A549 (cell line): ENCODE measurements around the gene NNAT. TPM values are rescaled to one million over a fixed set of nuclear protein-coding genes. Genes with fewer than 3 reads are reported as not detected.

ENCODE experiments used
- ATAC-seq, 2 experiments: fragments of 200-7000 bp in 1 of 2; fragments of >200 bp in 1 of 2; cut with Nextera tagmentation in 1 of 2; cut with Tn5 transposase in 1 of 2; 3 replicates each; pipeline versions ENCODE4 v1.8.0 to v1.9.1; 2018 to 2020; ENCODE audit warnings: mild to moderate bottlenecking in 1 of 2, moderate library complexity in 1 of 2
- CTCF ChIA-PET: fragments of 300-600 bp; sonication (Branson Sonifier 250); formaldehyde crosslinking; extraction: SDS; loops from one replicate; lab custom pipeline; 2021; ENCODE audit warnings: antibody characterized with exemption, inconsistent platforms; lab: Yijun Ruan, JAX
- POLR2A ChIA-PET: fragments of 350-600 bp; formaldehyde crosslinking; extraction: SDS; loops from one replicate; lab custom pipeline; 2021; ENCODE audit warnings: antibody characterized with exemption, inconsistent platforms; lab: Yijun Ruan, JAX
- DNase-seq, 2 experiments: peaks; one replicate each; pipeline versions ENCODE4 v3.0.0 to v3.0.0-alpha.2; 2011 to 2016; ENCODE audit warnings: low read depth in 1 of 2, low spot score in 1 of 2
- FAIRE-seq: peaks from 2 replicates; lab custom pipeline; 2011; peaks lifted over from hg19 to GRCh38; lab: Jason Lieb, UNC
- H3K27ac ChIP-seq, 2 experiments: fragments of >200 bp; sonication (Bioruptor Twin); formaldehyde crosslinking; 3 replicates each; pipeline ENCODE4 v1.5.1; 2016 to 2017
- H3K4me1 ChIP-seq: fragments of >200 bp; sonication (Bioruptor Twin); formaldehyde crosslinking; 3 replicates; pipeline ENCODE4 v1.6.1; 2016
- H3K4me2 ChIP-seq: fragments of >200 bp; sonication (Bioruptor Twin); formaldehyde crosslinking; 3 replicates; pipeline ENCODE4 v1.6.1; 2016
- H3K4me3 ChIP-seq: fragments of >200 bp; sonication (Bioruptor Twin); formaldehyde crosslinking; 3 replicates; pipeline ENCODE4 v1.5.1; 2016
- H3K9me3 ChIP-seq: fragments of >200 bp; sonication (Bioruptor Twin); formaldehyde crosslinking; 3 replicates; pipeline ENCODE4 v1.6.1; 2016
- BHLHE40 ChIP-seq: IDR thresholded peaks from 2 replicates; pipeline ENCODE4 v1.6.1; 2012; ENCODE audit warnings: low read depth, low read length, inconsistent platforms
- CBX2 ChIP-seq: fragments of 200-600 bp; sonication (generic); IDR thresholded peaks from 2 replicates; pipeline ENCODE4 v1.6.1; 2016; ENCODE audit warnings: low read depth, mild to moderate bottlenecking, borderline replicate concordance
- EHF ChIP-seq: fragments of 250-450 bp; sonication (Bioruptor Pico); IDR thresholded peaks from 2 replicates; pipeline ENCODE4 v1.5.0; 2020; ENCODE audit warnings: mild to moderate bottlenecking
- EP300 ChIP-seq, 2 experiments: fragments of >200 bp; sonication (Bioruptor Twin); formaldehyde crosslinking; IDR thresholded peaks; 2 replicates in 1 of 2; 3 replicates in 1 of 2; pipeline ENCODE4 v1.6.1; 2016 to 2017
- FOSB ChIP-seq: fragments of 250-450 bp; sonication (Bioruptor Pico); IDR thresholded peaks from 2 replicates; pipeline ENCODE4 v1.5.0; 2020; ENCODE audit warnings: mild to moderate bottlenecking, moderate library complexity
- FOSL2 ChIP-seq, 2 experiments: fragments of 450-650 bp in 1 of 2; fragments of >200 bp in 1 of 2; sonication (Bioruptor Twin) in 1 of 2; formaldehyde crosslinking; IDR thresholded peaks; 2 replicates each; pipeline versions ENCODE4 v1.5.0 to v1.6.1; 2016 to 2020; ENCODE audit warnings: mild to moderate bottlenecking in 1 of 2, moderate library complexity in 1 of 2
- GATA3 ChIP-seq: IDR thresholded peaks from 2 replicates; pipeline ENCODE4 v1.6.1; 2012; ENCODE audit warnings: borderline replicate concordance
- HDAC2 ChIP-seq: fragments of 200-600 bp; sonication (generic); IDR thresholded peaks from 2 replicates; pipeline ENCODE4 v1.6.1; 2016
- HOXA7 ChIP-seq: fragments of 250-450 bp; sonication (Bioruptor Pico); IDR thresholded peaks from 2 replicates; pipeline ENCODE4 v1.5.0; 2020; ENCODE audit warnings: mild to moderate bottlenecking, moderate library complexity
- HOXB13 ChIP-seq: fragments of 250-450 bp; sonication (Bioruptor Pico); IDR thresholded peaks from 2 replicates; pipeline ENCODE4 v1.5.0; 2020; ENCODE audit warnings: low read depth, mild to moderate bottlenecking, moderate library complexity
- HOXB5 ChIP-seq: fragments of 250-450 bp; sonication (Bioruptor Pico); IDR thresholded peaks from 2 replicates; pipeline ENCODE4 v1.5.0; 2020; ENCODE audit warnings: mild to moderate bottlenecking, moderate library complexity
- JUN ChIP-seq, 2 experiments: fragments of >200 bp; sonication (Bioruptor Twin); formaldehyde crosslinking; IDR thresholded peaks; 2 replicates in 1 of 2; 3 replicates in 1 of 2; pipeline ENCODE4 v1.6.1; 2016 to 2017
- KDM1A ChIP-seq: fragments of 200-600 bp; sonication (generic); IDR thresholded peaks from 2 replicates; pipeline ENCODE4 v1.6.1; 2016; ENCODE audit warnings: low read depth, mild to moderate bottlenecking
- MYC ChIP-seq: IDR thresholded peaks from 2 replicates; pipeline ENCODE4 v1.6.1; 2012; ENCODE audit warnings: mild to moderate bottlenecking, inconsistent platforms, low read length, improper control_type of control experiment, borderline replicate concordance
- NPAS2 ChIP-seq: fragments of 250-450 bp; sonication (Bioruptor Pico); IDR thresholded peaks from 2 replicates; pipeline ENCODE4 v1.8.0; 2022; ENCODE audit warnings: mild to moderate bottlenecking, moderate library complexity, borderline replicate concordance
- NR3C1 ChIP-seq: fragments of >200 bp; sonication (Bioruptor Twin); formaldehyde crosslinking; IDR thresholded peaks from 3 replicates; pipeline ENCODE4 v1.6.1; 2017
- PHF8 ChIP-seq: fragments of 200-600 bp; sonication (generic); IDR thresholded peaks from 2 replicates; pipeline ENCODE4 v1.6.1; 2016; ENCODE audit warnings: low read depth, mild to moderate bottlenecking, antibody characterized with exemption, moderate library complexity, borderline replicate concordance
- RARB ChIP-seq: fragments of 250-450 bp; sonication (Bioruptor Pico); IDR thresholded peaks from 2 replicates; pipeline ENCODE4 v1.8.0; 2021; ENCODE audit warnings: mild to moderate bottlenecking, moderate library complexity
- RNF2 ChIP-seq: fragments of 200-600 bp; sonication (generic); IDR thresholded peaks from 2 replicates; pipeline ENCODE4 v1.6.1; 2016; ENCODE audit warnings: low read depth, mild to moderate bottlenecking, antibody characterized with exemption, moderate library complexity, borderline replicate concordance
- SREBF2 ChIP-seq: fragments of 450-650 bp; IDR thresholded peaks from 2 replicates; pipeline ENCODE4 v1.6.1; 2014; ENCODE audit warnings: mild to moderate bottlenecking, moderate library complexity
- TFCP2L1 ChIP-seq: fragments of 250-450 bp; sonication (Bioruptor Pico); IDR thresholded peaks from 2 replicates; pipeline ENCODE4 v1.5.0; 2021; ENCODE audit warnings: mild to moderate bottlenecking
- WGBS: methylation state at CpG from one replicate; pipeline ENCODE4 v1.1.6; 2017; ENCODE audit errors: missing lambda C conversion rate; 5-methylcytosine and 5-hydroxymethylcytosine counted together
- polyA plus RNA-seq, 4 experiments: library from polyadenylated mRNA; depleted of rRNA in 3 of 4; stranded (reverse); fragments of >200 nt; fragmentation: RNase III in 1 of 4; extraction: RNeasy Plus Mini Kit Qiagen cat#74134 plus additional on column Dnase treatment in 1 of 4; gene quantifications; 2 replicates in 3 of 4; 3 replicates in 1 of 4; pipeline ENCODE4 v1.2.3, GENCODE V29; 2011 to 2017
- TF ChIP-seq, protein P1 (sequence below): fragments of 200-600 bp; sonication (generic); IDR thresholded peaks from 2 replicates; pipeline ENCODE4 v1.6.1; 2016; ENCODE audit warnings: antibody characterized with exemption, mild to moderate bottlenecking, moderate library complexity
- TF ChIP-seq, protein P2 (sequence below): IDR thresholded peaks from 2 replicates; pipeline ENCODE4 v1.6.1; 2012; ENCODE audit warnings: low read depth, borderline replicate concordance

The NNAT gene
- polyA plus RNA-seq, 2 of the 4 experiments (the other 2 are of a cell fraction) = not detected

DNA sequence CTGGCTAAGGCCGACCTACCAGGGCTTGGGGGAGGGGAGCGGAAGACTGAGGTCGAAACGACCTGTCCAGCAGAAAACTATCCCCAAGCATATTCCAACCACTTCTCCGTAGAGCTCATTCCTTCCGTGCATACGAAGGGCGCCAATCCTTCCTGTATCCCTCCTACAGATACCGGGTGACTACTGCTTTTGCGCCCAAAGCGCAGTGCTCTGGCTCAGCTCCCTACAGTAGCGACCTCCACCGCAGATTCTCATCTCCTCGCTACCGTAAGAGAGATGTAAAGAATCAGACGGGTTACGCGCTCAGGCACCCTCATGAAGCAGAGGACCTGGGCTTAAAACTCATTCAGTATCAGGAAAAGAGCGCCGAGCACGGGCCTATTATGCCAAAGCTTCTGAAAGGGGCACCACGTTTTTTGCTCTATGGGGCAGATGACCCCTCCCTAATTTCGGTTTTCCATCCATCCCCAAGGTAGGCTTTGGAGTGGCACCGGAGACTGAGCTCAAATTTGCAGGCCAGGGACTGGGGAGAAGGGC lies 563 bp upstream of the NNAT start:
- no peak for ATAC-seq
- FAIRE-seq = no peak
- H3K4me1 ChIP-seq = peaks cover 15% of the 10 kb centered on the region
- H3K27ac ChIP-seq = no peak overlapping the region
- H3K9me3 ChIP-seq = no peaks in the 10 kb centered on the region
- DNase-seq = no peak
- CTCF ChIA-PET = interaction anchor here (1.4 to 2.1 kb wide), 4 partner anchors 14 to 325 kb away, joined by 3 to 11 read pairs (median 6); no protein-coding TSS in a partner anchor
- no peak for TF ChIP-seq HOXB5 (CRISPR knock-in tag)
- no peak for TF ChIP-seq JUN (IDR thresholded peaks at IDR 0.05)
- no peak for TF ChIP-seq FOSB (CRISPR knock-in tag)
- TF ChIP-seq, protein P1, sequence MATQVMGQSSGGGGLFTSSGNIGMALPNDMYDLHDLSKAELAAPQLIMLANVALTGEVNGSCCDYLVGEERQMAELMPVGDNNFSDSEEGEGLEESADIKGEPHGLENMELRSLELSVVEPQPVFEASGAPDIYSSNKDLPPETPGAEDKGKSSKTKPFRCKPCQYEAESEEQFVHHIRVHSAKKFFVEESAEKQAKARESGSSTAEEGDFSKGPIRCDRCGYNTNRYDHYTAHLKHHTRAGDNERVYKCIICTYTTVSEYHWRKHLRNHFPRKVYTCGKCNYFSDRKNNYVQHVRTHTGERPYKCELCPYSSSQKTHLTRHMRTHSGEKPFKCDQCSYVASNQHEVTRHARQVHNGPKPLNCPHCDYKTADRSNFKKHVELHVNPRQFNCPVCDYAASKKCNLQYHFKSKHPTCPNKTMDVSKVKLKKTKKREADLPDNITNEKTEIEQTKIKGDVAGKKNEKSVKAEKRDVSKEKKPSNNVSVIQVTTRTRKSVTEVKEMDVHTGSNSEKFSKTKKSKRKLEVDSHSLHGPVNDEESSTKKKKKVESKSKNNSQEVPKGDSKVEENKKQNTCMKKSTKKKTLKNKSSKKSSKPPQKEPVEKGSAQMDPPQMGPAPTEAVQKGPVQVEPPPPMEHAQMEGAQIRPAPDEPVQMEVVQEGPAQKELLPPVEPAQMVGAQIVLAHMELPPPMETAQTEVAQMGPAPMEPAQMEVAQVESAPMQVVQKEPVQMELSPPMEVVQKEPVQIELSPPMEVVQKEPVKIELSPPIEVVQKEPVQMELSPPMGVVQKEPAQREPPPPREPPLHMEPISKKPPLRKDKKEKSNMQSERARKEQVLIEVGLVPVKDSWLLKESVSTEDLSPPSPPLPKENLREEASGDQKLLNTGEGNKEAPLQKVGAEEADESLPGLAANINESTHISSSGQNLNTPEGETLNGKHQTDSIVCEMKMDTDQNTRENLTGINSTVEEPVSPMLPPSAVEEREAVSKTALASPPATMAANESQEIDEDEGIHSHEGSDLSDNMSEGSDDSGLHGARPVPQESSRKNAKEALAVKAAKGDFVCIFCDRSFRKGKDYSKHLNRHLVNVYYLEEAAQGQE = no peak
- TF ChIP-seq BHLHE40 = no peak
- TF ChIP-seq, protein P2, sequence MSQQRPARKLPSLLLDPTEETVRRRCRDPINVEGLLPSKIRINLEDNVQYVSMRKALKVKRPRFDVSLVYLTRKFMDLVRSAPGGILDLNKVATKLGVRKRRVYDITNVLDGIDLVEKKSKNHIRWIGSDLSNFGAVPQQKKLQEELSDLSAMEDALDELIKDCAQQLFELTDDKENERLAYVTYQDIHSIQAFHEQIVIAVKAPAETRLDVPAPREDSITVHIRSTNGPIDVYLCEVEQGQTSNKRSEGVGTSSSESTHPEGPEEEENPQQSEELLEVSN = no peak
- no peak for TF ChIP-seq EHF (CRISPR knock-in tag)
- TF ChIP-seq NR3C1 = no peak
- TF ChIP-seq GATA3 = no peak
- no peak for TF ChIP-seq MYC
- TF ChIP-seq HOXA7 (CRISPR knock-in tag) = no peak
- no peak for TF ChIP-seq HOXB13
- no peak overlapping the region for H3K4me3 ChIP-seq
- WGBS = 95% methylated on average over 24 of the region's 24 CpGs
- POLR2A ChIA-PET = no interaction called here
- H3K4me2 ChIP-seq = no peak overlapping the region

DNA sequence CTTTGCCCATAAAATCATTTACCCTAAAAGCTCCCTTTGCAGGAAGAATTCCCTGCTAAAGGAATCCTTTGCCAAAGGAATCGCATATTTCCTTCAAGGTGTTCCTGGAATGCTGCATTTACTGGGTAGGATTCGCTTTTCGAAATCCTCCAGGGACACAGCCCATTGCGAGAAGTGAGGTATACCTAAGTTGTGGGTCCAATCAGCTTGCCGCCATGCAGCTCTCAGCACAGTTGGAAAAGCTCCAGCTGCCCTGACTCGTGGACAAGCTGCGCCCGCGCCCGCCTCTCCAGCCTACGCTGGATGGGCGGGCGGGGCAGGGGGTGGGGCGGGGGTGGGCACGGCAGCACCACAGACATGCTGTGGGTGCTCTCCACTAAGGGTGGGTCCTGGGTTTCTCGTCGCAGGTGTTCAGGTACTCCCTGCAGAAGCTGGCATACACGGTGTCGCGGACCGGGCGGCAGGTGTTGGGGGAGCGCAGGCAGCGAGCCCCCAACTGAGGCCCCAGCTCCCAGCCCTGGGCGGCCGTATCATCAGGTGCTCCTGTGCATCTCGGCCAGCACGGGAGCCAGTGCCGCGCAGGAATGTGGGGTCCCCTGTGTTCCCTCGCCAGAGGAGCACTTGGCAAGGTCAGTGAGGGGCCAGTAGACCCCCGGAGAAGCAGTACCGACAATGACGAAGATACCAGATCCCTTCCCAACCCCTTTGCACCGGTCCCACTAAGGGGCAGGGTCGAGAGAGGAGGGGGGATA lies 1.4 kb downstream of the NNAT start:
- no peak for FAIRE-seq
- Histone ChIP-seq H3K9me3 (no peaks in the 10 kb centered on the region), H3K27ac (no peak overlapping the region), H3K4me1 (peaks cover 26% of the 10 kb centered on the region), H3K4me2 (no peak overlapping the region), H3K4me3 (no peak overlapping the region)
- DNase-seq = no peak
- ChIA-PET CTCF (interaction anchor here (0.6 to 1.9 kb wide), 6 partner anchors 11 to 240 kb away, joined by 3 to 5 read pairs (median 4); no protein-coding TSS in a partner anchor), POLR2A (no interaction called here)
- 93% methylated on average over 26 of the region's 36 CpGs for WGBS
- no peak for ATAC-seq
- TF ChIP-seq PHF8 = no peak
- TF ChIP-seq HDAC2 = no peak
- no peak for TF ChIP-seq TFCP2L1 (CRISPR knock-in tag)
- TF ChIP-seq FOSL2 (IDR thresholded peaks at IDR 0.05) = no peak
- TF ChIP-seq FOSL2 (CRISPR knock-in tag; IDR thresholded peaks at IDR 0.05) = no peak
- TF ChIP-seq SREBF2 = no peak
- TF ChIP-seq RNF2 = no peak
- TF ChIP-seq, protein P1 = no peak
- TF ChIP-seq EP300 (IDR thresholded peaks at IDR 0.05) = no peak
- no peak for TF ChIP-seq NR3C1
- TF ChIP-seq CBX2 = no peak
- no peak for TF ChIP-seq NPAS2 (CRISPR knock-in tag)
- TF ChIP-seq KDM1A = no peak
- no peak for TF ChIP-seq RARB (CRISPR knock-in tag)
